GM23248 (cell line): ENCODE data around the gene ACLY.

Experiments used
- EZH2 ChIP-seq: fragments of 200-600 bp; sonication (generic); IDR thresholded peaks from 2 replicates; pipeline ENCODE4 v1.6.1; 2018; ENCODE audit warnings: antibody characterized with exemption, mild to moderate bottlenecking; ENCODE audit not compliant: insufficient read depth, poor library complexity, severe bottlenecking
- EZH2phosphoT487 ChIP-seq: fragments of 200-600 bp; sonication (generic); IDR thresholded peaks from 2 replicates; pipeline ENCODE4 v1.6.1; 2018; ENCODE audit warnings: antibody characterized with exemption, moderate library complexity, mild to moderate bottlenecking, low read depth; ENCODE audit not compliant: insufficient read depth

GRCh38 chr17:41910701-41911391 is 7.9 kb downstream of the ACLY start:
- TF ChIP-seq EZH2 = no peak
- TF ChIP-seq EZH2phosphoT487 = no peak
